ENCODE results near the gene CSF2RB.

DNA sequence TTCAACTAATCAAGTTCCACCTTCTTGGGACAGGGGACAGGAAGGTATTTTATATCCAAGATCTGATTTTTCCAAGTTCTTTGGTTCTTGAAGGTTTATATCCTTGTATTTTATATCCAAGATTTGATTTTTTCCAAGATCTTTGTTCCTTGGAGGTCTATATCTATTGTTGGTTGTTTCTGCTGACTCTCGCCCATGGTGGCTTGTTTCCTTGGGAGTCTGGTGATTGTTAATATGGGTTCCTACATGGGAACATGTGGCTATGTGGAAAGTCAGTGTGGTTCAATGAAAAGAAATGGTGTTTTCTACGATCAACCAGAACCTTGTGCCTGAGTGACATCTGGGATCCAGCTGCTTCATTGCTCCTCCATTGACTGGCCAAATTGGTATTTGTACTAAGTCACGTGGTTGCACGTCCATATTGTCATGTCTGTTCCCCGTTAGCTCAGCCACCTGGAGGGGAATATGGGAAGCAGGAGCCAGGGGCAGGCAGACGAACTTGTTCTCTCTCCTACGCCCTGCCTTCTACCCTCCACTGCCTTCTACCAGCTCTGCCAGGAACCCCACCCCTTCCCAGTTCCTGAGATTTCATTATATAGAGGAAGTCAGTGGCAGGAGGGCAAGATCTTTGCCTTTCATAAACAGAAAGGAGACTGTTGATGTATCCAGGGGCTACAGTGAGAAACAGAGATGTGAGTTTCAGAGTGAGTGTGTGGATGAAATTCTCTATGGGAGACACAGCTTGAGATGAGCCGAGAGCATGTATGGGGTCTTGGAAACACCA, 11.1 kb upstream of the CSF2RB start:
- TF ChIP-seq, protein P1, sequence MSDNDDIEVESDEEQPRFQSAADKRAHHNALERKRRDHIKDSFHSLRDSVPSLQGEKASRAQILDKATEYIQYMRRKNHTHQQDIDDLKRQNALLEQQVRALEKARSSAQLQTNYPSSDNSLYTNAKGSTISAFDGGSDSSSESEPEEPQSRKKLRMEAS (CRISPR knock-in tag; IDR thresholded peaks at IDR 0.05): no peak
- TF ChIP-seq, protein P2, sequence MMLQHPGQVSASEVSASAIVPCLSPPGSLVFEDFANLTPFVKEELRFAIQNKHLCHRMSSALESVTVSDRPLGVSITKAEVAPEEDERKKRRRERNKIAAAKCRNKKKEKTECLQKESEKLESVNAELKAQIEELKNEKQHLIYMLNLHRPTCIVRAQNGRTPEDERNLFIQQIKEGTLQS (CRISPR knock-in tag; conservative IDR thresholded peaks at IDR 0.05): no peak
- TF ChIP-seq ZNF416 (CRISPR knock-in tag; IDR thresholded peaks at IDR 0.05) (no peak), NR2C2 (CRISPR knock-in tag; IDR thresholded peaks at IDR 0.05) (no peak), RELA (CRISPR knock-in tag; IDR thresholded peaks at IDR 0.05; ENCODE audit: borderline replicate concordance) (no peak), PRRX2 (CRISPR knock-in tag; IDR thresholded peaks at IDR 0.05) (no peak), OVOL2 (CRISPR knock-in tag; IDR thresholded peaks at IDR 0.05; ENCODE audit: borderline replicate concordance) (no peak)
- TF ChIP-seq, protein P3, sequence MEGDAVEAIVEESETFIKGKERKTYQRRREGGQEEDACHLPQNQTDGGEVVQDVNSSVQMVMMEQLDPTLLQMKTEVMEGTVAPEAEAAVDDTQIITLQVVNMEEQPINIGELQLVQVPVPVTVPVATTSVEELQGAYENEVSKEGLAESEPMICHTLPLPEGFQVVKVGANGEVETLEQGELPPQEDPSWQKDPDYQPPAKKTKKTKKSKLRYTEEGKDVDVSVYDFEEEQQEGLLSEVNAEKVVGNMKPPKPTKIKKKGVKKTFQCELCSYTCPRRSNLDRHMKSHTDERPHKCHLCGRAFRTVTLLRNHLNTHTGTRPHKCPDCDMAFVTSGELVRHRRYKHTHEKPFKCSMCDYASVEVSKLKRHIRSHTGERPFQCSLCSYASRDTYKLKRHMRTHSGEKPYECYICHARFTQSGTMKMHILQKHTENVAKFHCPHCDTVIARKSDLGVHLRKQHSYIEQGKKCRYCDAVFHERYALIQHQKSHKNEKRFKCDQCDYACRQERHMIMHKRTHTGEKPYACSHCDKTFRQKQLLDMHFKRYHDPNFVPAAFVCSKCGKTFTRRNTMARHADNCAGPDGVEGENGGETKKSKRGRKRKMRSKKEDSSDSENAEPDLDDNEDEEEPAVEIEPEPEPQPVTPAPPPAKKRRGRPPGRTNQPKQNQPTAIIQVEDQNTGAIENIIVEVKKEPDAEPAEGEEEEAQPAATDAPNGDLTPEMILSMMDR (IDR thresholded peaks at IDR 0.05): no peak
